Keratinocyte (primary cell): ENCODE data around the gene DYNAP. TPM values are rescaled to one million over a fixed set of nuclear protein-coding genes. Genes with fewer than 3 reads are reported as not detected.

Experiments
- DNase-seq: peaks from one replicate; pipeline ENCODE4 v3.0.0-alpha.2; 2011; ENCODE audit warnings: low read depth, missing footprints, low spot score
- FAIRE-seq: peaks from 2 replicates; lab custom pipeline; 2011; peaks lifted over from hg19 to GRCh38; lab: Jason Lieb, UNC
- H2AFZ ChIP-seq: 2 replicates; pipeline ENCODE4 v1.6.0; 2012; ENCODE audit warnings: low read length, control low read depth, inconsistent platforms; ENCODE audit not compliant: control insufficient read depth
- H3K27ac ChIP-seq: 2 replicates; pipeline ENCODE4 v1.5.1; 2011; ENCODE audit warnings: low read length; ENCODE audit not compliant: control insufficient read depth, insufficient read depth
- H3K27me3 ChIP-seq: 3 replicates; pipeline ENCODE4 v1.6.0; 2011; ENCODE audit warnings: low read length; ENCODE audit not compliant: control insufficient read depth, insufficient read depth; ENCODE audit errors: extremely low read depth
- H3K36me3 ChIP-seq, 2 experiments: 2 replicates in 1 of 2; 3 replicates in 1 of 2; pipeline ENCODE4 v1.5.1; 2011; ENCODE audit warnings: low read length in 2 of 2, mild to moderate bottlenecking in 1 of 2; ENCODE audit not compliant: control insufficient read depth in 2 of 2, insufficient read depth in 2 of 2; ENCODE audit errors: extremely low read depth in 1 of 2
- H3K4me1 ChIP-seq: 3 replicates; pipeline ENCODE4 v1.5.1; 2011; ENCODE audit warnings: low read length; ENCODE audit not compliant: control insufficient read depth, insufficient read depth; ENCODE audit errors: extremely low read depth
- H3K4me2 ChIP-seq: 3 replicates; pipeline ENCODE4 v1.6.0; 2011; ENCODE audit warnings: low read depth, low read length; ENCODE audit not compliant: control insufficient read depth, insufficient read depth; ENCODE audit errors: extremely low read depth
- H3K4me3 ChIP-seq, 3 experiments: fragments of 200-600 bp in 1 of 3; sonication (generic) in 1 of 3; 2 replicates in 2 of 3; 3 replicates in 1 of 3; pipeline ENCODE4 v1.5.1; 2011 to 2016; ENCODE audit warnings: low read length in 3 of 3, mild to moderate bottlenecking in 3 of 3, control low read depth in 2 of 3, inconsistent platforms in 1 of 3, low read depth in 1 of 3, mixed read lengths in 1 of 3, mixed run types in 1 of 3, moderate library complexity in 1 of 3; ENCODE audit not compliant: control insufficient read depth in 2 of 3, insufficient read depth in 2 of 3; ENCODE audit errors: extremely low read depth in 1 of 3
- H3K79me2 ChIP-seq: 2 replicates; pipeline ENCODE4 v1.6.0; 2012; ENCODE audit warnings: low read length; ENCODE audit not compliant: control insufficient read depth, insufficient read depth
- H3K9ac ChIP-seq: 3 replicates; pipeline ENCODE4 v1.6.0; 2011; ENCODE audit warnings: low read length; ENCODE audit not compliant: control insufficient read depth, insufficient read depth; ENCODE audit errors: extremely low read depth
- H3K9me1 ChIP-seq: 3 replicates; pipeline ENCODE4 v1.6.0; 2011; ENCODE audit warnings: low read length; ENCODE audit not compliant: control insufficient read depth, insufficient read depth; ENCODE audit errors: extremely low read depth
- H3K9me3 ChIP-seq: 2 replicates; pipeline ENCODE4 v1.5.1; 2012; ENCODE audit warnings: low read depth, low read length; ENCODE audit not compliant: control insufficient read depth
- H4K20me1 ChIP-seq: 3 replicates; pipeline ENCODE4 v1.6.0; 2011; ENCODE audit warnings: low read length; ENCODE audit not compliant: control insufficient read depth, insufficient read depth; ENCODE audit errors: extremely low read depth
- CTCF ChIP-seq, 3 experiments: IDR thresholded peaks in 1 of 3; conservative IDR thresholded peaks in 1 of 3; optimal IDR thresholded peaks in 1 of 3; 2 replicates in 2 of 3; 3 replicates in 1 of 3; pipeline versions ENCODE3 to v1.5.1; 2011; ENCODE audit warnings: low read length in 3 of 3, mild to moderate bottlenecking in 3 of 3, moderate library complexity in 2 of 3, control low read depth in 1 of 3, inconsistent platforms in 1 of 3; ENCODE audit not compliant: insufficient read depth in 2 of 3; ENCODE audit errors: extremely low read depth in 1 of 3
- EZH2 ChIP-seq: IDR thresholded peaks from one replicate; pipeline ENCODE4 v1.6.1; 2012; ENCODE audit warnings: inconsistent platforms, mild to moderate bottlenecking, low read length, moderate library complexity
- dilution Hi-C: fragments of 300-500 bp; cut with MboI; formaldehyde crosslinking; loops from one replicate; pipeline ENCODE4 v1.7.0; 2020; ENCODE audit warnings: low sequenced_read_pairs; ENCODE audit not compliant: extremely low pct_ligation_motif_present
- polyA plus RNA-seq, 5 experiments: library from polyadenylated mRNA; depleted of rRNA in 3 of 5; stranded (reverse) in 3 of 5; stranded (forward) in 1 of 5; unstranded in 1 of 5; fragments of >200 nt; gene quantifications; 1 replicate in 1 of 5; 2 replicates in 3 of 5; 3 replicates in 1 of 5; pipeline versions ENCODE4 v1.2.1 to v1.2.3, GENCODE V29; 2011 to 2012; ENCODE audit warnings: missing spikeins in 2 of 5, low read depth in 1 of 5, low replicate concordance in 1 of 5

Gene DYNAP
- polyA plus RNA-seq, 1 donor (not counting 4 experiments of a cell fraction or from before 2014, with no cell fraction given), result not detected

GRCh38 chr18:54630963-54631362 lies 39.9 kb downstream of the DYNAP start:
- Histone ChIP-seq H3K9me3 (no peaks in the 10 kb centered on the region), H3K9ac (no peak overlapping the region), H3K27ac (no peak overlapping the region), H3K36me3 (no peaks in the 10 kb centered on the region), H3K27me3 (no peaks in the 10 kb centered on the region), H3K4me2 (no peak overlapping the region), H2AFZ (no peak overlapping the region), H3K79me2 (no peaks in the 10 kb centered on the region), H3K4me3 (no peak overlapping the region), H4K20me1 (no peaks in the 10 kb centered on the region), H3K4me1 (no peaks in the 10 kb centered on the region), H3K9me1 (no peaks in the 10 kb centered on the region)
- FAIRE-seq (no peak), DNase-seq (no peak)
- TF ChIP-seq CTCF (optimal IDR thresholded peaks at IDR 0.05 in 1 of 3, IDR thresholded peaks at IDR 0.05 in 1 of 3, conservative IDR thresholded peaks at IDR 0.05 in 1 of 3; ENCODE audit: extremely low read depth in 1 of 3, insufficient read depth in 2 of 3, low read length in 3 of 3) (no peak), EZH2 (no peak)
- dilution Hi-C loops, result no loop called here

GRCh38 chr18:54636217-54636616 lies 45.2 kb downstream of the DYNAP start:
- H3K4me3 ChIP-seq, result no peak overlapping the region
- no peak overlapping the region for H3K9ac ChIP-seq
- no peaks in the 10 kb centered on the region for H3K36me3 ChIP-seq
- no peak for DNase-seq
- no peaks in the 10 kb centered on the region for H4K20me1 ChIP-seq
- no peaks in the 10 kb centered on the region for H3K9me3 ChIP-seq
- H3K4me1 ChIP-seq, result no peaks in the 10 kb centered on the region
- no peak overlapping the region for H2AFZ ChIP-seq
- TF ChIP-seq EZH2 (no peak), CTCF (optimal IDR thresholded peaks at IDR 0.05 in 1 of 3, IDR thresholded peaks at IDR 0.05 in 1 of 3, conservative IDR thresholded peaks at IDR 0.05 in 1 of 3; ENCODE audit: extremely low read depth in 1 of 3, insufficient read depth in 2 of 3, low read length in 3 of 3) (no peak)
- dilution Hi-C loops, result no loop called here
- no peak overlapping the region for H3K27ac ChIP-seq
- no peak overlapping the region for H3K4me2 ChIP-seq
- H3K27me3 ChIP-seq, result no peaks in the 10 kb centered on the region
- FAIRE-seq, result no peak
- H3K9me1 ChIP-seq, result no peaks in the 10 kb centered on the region
- H3K79me2 ChIP-seq, result no peaks in the 10 kb centered on the region
